ENCODE data around the gene GLS2.

DNA sequence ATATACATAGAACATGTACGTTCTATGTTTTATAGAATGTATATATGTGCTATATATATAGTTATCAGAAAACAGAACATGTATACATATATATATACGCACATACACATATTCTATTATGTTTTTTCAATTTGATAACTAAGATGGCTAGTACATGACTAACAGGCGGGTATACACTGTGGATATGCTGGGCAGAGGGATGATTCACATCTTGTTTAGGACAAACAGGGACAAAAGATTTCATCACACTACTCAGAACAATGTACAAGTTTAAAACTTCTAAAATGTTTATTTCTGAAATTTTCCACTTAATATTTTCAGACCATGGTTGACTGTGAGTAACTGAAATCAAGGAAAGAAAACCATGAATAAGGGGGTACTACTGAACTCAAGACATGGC, 56.1 kb downstream of the GLS2 start:
- TF ChIP-seq, protein P1, sequence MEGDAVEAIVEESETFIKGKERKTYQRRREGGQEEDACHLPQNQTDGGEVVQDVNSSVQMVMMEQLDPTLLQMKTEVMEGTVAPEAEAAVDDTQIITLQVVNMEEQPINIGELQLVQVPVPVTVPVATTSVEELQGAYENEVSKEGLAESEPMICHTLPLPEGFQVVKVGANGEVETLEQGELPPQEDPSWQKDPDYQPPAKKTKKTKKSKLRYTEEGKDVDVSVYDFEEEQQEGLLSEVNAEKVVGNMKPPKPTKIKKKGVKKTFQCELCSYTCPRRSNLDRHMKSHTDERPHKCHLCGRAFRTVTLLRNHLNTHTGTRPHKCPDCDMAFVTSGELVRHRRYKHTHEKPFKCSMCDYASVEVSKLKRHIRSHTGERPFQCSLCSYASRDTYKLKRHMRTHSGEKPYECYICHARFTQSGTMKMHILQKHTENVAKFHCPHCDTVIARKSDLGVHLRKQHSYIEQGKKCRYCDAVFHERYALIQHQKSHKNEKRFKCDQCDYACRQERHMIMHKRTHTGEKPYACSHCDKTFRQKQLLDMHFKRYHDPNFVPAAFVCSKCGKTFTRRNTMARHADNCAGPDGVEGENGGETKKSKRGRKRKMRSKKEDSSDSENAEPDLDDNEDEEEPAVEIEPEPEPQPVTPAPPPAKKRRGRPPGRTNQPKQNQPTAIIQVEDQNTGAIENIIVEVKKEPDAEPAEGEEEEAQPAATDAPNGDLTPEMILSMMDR (IDR thresholded peaks at IDR 0.05), result no peak
- TF ChIP-seq EZH2 (IDR thresholded peaks at IDR 0.05; ENCODE audit: borderline replicate concordance, insufficient read depth, low read depth, low read length, poor library complexity, severe bottlenecking), result no peak
